ENCODE results near the gene KRT20.

DNA sequence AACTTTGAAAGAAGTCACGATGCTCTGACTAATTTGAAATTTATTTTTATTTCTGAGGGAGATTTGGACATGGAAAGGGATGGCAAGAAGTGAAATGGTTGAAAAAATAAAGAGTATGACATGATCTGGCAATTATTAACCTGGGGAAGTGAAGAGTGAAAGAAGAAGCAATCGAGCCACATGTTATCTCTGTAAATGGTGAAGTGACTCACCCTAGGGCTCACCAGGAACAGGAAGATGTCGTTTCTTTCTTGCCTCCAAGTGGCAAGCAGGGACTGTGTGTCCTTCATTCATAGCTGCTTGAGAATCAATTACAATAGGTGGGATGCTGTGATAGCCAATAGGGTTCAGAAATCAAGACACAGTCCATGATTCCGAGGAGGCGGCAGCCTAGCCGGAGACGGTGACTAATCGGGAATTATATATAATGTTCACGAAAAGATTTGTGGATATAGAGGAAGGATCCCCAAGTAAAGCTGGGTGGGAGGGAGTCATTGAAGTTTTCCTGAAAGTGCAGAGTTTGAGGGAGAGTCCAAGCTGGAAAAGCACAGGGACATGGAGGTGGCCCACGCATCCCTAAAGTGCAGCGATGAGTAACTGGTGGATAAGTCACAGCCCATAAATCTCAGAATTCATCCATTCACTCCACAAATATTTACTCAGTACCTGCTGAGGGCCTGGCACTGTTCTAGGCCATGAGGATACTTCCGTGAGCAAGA is 18.2 kb upstream of the KRT20 start:
- TF ChIP-seq, protein P1, sequence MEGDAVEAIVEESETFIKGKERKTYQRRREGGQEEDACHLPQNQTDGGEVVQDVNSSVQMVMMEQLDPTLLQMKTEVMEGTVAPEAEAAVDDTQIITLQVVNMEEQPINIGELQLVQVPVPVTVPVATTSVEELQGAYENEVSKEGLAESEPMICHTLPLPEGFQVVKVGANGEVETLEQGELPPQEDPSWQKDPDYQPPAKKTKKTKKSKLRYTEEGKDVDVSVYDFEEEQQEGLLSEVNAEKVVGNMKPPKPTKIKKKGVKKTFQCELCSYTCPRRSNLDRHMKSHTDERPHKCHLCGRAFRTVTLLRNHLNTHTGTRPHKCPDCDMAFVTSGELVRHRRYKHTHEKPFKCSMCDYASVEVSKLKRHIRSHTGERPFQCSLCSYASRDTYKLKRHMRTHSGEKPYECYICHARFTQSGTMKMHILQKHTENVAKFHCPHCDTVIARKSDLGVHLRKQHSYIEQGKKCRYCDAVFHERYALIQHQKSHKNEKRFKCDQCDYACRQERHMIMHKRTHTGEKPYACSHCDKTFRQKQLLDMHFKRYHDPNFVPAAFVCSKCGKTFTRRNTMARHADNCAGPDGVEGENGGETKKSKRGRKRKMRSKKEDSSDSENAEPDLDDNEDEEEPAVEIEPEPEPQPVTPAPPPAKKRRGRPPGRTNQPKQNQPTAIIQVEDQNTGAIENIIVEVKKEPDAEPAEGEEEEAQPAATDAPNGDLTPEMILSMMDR (IDR thresholded peaks at IDR 0.05), result no peak
- no peak for TF ChIP-seq POLR2A (IDR thresholded peaks at IDR 0.05)
